ENCODE data around the gene KIF18B. TPM values are rescaled to one million over a fixed set of nuclear protein-coding genes. Genes with fewer than 3 reads are reported as not detected.
A peak's percentile ranks its signal among the peaks of the same experiment; 100 is the strongest.

The KIF18B gene
- total RNA-seq, 1 experiment from 2014 or later = 54.3 TPM

DNA sequence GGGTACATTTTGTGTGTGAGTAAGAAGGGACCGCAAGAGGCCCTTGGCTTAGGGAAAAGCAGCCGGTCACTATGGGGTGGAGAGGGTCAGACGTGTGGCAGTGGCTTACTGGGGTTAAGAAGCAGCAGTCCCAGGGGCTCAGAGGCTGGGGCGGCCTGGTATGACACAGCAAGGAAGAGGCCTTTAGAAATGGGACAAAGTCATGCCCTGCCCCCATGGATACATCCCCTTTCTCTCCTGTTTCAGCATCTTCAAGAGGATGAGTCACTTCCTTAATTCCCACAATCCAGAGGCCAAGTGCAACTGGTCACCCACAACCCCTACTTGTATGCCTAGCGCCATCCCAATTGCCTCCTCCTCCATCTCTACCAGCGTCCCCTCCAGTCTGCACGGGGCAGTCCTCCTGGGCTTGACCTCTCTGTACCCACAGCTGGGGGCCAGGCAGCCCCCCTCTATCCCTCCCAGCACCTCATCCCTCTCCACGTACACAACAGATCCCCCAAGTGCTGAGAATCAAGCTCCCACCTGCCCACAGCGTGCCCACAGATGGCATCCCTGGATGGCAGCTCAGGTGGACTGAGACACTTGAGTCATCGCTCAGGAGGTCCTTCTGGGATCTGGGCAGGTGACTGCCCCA, 41.4 kb downstream of the KIF18B start:
- no peak overlapping the region for H3K4me3 ChIP-seq (ENCODE audit: low read depth, low read length, poor library complexity, severe bottlenecking)
- H3K27me3 ChIP-seq (replicated peaks; ENCODE audit: insufficient read depth, low read depth, low read length, poor library complexity) = no peaks in the 10 kb centered on the region
- no peak for TF ChIP-seq CTCF (conservative IDR thresholded peaks at IDR 0.05; ENCODE audit: low read depth, low read length)
- no peaks in the 10 kb centered on the region for H3K9me3 ChIP-seq (ENCODE audit: low read depth, low read length, poor library complexity, severe bottlenecking)
- BruUV-seq (replicated peaks) = no TSS peak
- POLR2A ChIA-PET (ENCODE audit: low non-redundant PET) = no interaction called here
- CTCF ChIA-PET = no interaction called here
- no peaks in the 10 kb centered on the region for H3K36me3 ChIP-seq (ENCODE audit: insufficient read depth, low read length, poor library complexity, severe bottlenecking)
- H3K27ac ChIP-seq (ENCODE audit: low read depth, low read length, poor library complexity, severe bottlenecking) = no peak overlapping the region
- intact Hi-C loops (cut with micrococcal nuclease; ENCODE audit: unreplicated experiment) = no loop called here
- H3K4me1 ChIP-seq (ENCODE audit: insufficient read depth, low read length, poor library complexity, severe bottlenecking) = peaks cover 6% of the 10 kb centered on the region
- peak; percentile 46 for DNase-seq (ENCODE audit: low spot score)

GRCh38 chr17:44905006-44906000, 42.3 kb downstream of the KIF18B start:
- ChIA-PET POLR2A (ENCODE audit: low non-redundant PET) (no interaction called here), CTCF (no interaction called here)
- TF ChIP-seq CTCF (conservative IDR thresholded peaks at IDR 0.05; ENCODE audit: low read depth, low read length) (no peak), EZH2 (IDR thresholded peaks at IDR 0.05; ENCODE audit: borderline replicate concordance, low read depth, low read length, poor library complexity, severe bottlenecking) (no peak)
- Histone ChIP-seq H3K4me1 (ENCODE audit: insufficient read depth, low read length, poor library complexity, severe bottlenecking) (peaks cover 13% of the 10 kb centered on the region), H3K9me3 (ENCODE audit: low read depth, low read length, poor library complexity, severe bottlenecking) (no peaks in the 10 kb centered on the region), H3K4me3 (ENCODE audit: low read depth, low read length, poor library complexity, severe bottlenecking) (no peak overlapping the region), H3K36me3 (ENCODE audit: insufficient read depth, low read length, poor library complexity, severe bottlenecking) (no peaks in the 10 kb centered on the region), H3K27ac (ENCODE audit: low read depth, low read length, poor library complexity, severe bottlenecking) (no peak overlapping the region), H3K27me3 (replicated peaks; ENCODE audit: insufficient read depth, low read depth, low read length, poor library complexity) (no peaks in the 10 kb centered on the region)
- BruUV-seq (replicated peaks) = no TSS peak
- intact Hi-C loops (cut with micrococcal nuclease; ENCODE audit: unreplicated experiment) = no loop called here
- DNase-seq (ENCODE audit: low spot score) = no peak

- DNase-seq (ENCODE audit: low spot score) = no peak
- Histone ChIP-seq H3K27ac (ENCODE audit: low read depth, low read length, poor library complexity, severe bottlenecking) (no peak overlapping the region), H3K27me3 (replicated peaks; ENCODE audit: insufficient read depth, low read depth, low read length, poor library complexity) (no peaks in the 10 kb centered on the region), H3K9me3 (ENCODE audit: low read depth, low read length, poor library complexity, severe bottlenecking) (no peaks in the 10 kb centered on the region), H3K36me3 (ENCODE audit: insufficient read depth, low read length, poor library complexity, severe bottlenecking) (no peaks in the 10 kb centered on the region), H3K4me1 (ENCODE audit: insufficient read depth, low read length, poor library complexity, severe bottlenecking) (peaks cover 18% of the 10 kb centered on the region), H3K4me3 (ENCODE audit: low read depth, low read length, poor library complexity, severe bottlenecking) (no peak overlapping the region)
- TF ChIP-seq EZH2 (IDR thresholded peaks at IDR 0.05; ENCODE audit: borderline replicate concordance, low read depth, low read length, poor library complexity, severe bottlenecking) (no peak), CTCF (conservative IDR thresholded peaks at IDR 0.05; ENCODE audit: low read depth, low read length) (no peak)
- POLR2A ChIA-PET (ENCODE audit: low non-redundant PET) = no interaction called here
- CTCF ChIA-PET = no interaction called here
- no TSS peak for BruUV-seq (replicated peaks)
- intact Hi-C loops (cut with micrococcal nuclease; ENCODE audit: unreplicated experiment) = no loop called here
Observed at GRCh38 chr17:44904001-44904984, 43.3 kb downstream of the KIF18B start.

All from A673 (cell line).